GM12892 (cell line): ENCODE data around the gene GPR78.

Experiments
- DNase-seq: peaks from one replicate; pipeline ENCODE4 v3.0.0; 2011; ENCODE audit not compliant: insufficient read length
- FAIRE-seq: peaks from 2 replicates; lab custom pipeline; 2011; peaks lifted over from hg19 to GRCh38; lab: Jason Lieb, UNC
- POLR2A ChIP-seq: IDR thresholded peaks from 2 replicates; pipeline ENCODE4 v1.6.1; 2011; ENCODE audit warnings: low read depth, low read length, control low read depth
- POLR2AphosphoS5 ChIP-seq: IDR thresholded peaks from 2 replicates; pipeline ENCODE4 v1.6.1; 2011; ENCODE audit warnings: low read depth, low read length, control low read depth
- TAF1 ChIP-seq: IDR thresholded peaks from 2 replicates; pipeline ENCODE4 v1.6.1; 2011; ENCODE audit warnings: low read depth, mild to moderate bottlenecking, control low read depth, low read length, borderline replicate concordance

The GPR78 gene

DNA sequence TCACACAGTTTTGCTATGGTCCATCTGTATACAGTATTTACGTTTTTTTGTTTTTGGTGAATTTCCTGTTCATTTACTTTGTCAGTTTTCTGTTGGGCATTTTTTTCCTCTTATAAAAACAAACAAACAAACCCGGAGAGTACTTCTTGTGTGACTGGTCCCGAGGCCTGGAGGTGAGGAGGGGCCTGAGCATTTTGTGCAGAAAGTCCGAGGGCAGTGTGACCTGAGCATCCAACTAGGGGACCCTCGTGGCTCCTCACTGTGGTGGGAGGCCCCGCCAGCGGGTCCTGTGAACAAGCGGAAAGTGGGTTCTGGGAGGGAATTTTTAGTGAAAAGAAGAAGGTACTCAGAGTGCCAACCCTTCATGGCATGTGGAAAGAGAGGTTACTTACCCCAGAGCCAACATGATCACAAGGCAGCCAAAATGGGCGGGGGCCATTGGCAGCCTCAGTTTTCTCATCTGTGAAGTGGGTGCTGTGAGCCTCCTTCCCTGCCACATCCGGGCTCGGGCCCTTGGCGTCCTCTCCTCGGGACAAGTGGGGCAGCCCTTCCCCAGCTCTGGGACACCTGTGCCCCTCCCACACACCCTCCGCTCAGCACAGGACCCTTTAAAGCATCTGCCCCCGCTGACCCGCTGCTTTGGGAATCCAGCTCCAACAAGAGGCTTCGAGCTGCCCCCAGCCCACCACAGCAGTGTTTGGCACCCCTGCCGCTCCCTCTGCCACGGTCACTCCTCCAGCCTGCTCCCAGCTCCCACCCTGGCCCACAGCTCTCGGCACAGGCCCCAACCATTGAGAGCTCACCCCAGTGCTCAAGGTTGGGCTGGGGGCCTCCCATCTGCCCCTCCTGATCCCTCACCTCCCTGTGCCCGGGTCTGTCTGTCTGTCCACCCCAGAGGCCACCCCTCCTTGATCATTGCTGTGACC is 22.8 kb upstream of the GPR78 start:
- TF ChIP-seq POLR2AphosphoS5 (no peak), POLR2A (no peak)
- DNase-seq = peak; percentile 6
- no peak for FAIRE-seq

GRCh38 chr4:8558080-8558960 is 21.9 kb upstream of the GPR78 start:
- FAIRE-seq = no peak

GRCh38 chr4:8559011-8559410 is 21.2 kb upstream of the GPR78 start:
- FAIRE-seq (no peak), DNase-seq (no peak)
- TF ChIP-seq TAF1 = no peak
- TF ChIP-seq POLR2AphosphoS5 = no peak
- no peak for TF ChIP-seq POLR2A

More at GRCh38 chr4:8558080-8558960, 21.9 kb upstream of the GPR78 start:
- no peak for TF ChIP-seq POLR2AphosphoS5
- TF ChIP-seq TAF1 = no peak
- no peak for TF ChIP-seq POLR2A
- no peak for DNase-seq

DNA sequence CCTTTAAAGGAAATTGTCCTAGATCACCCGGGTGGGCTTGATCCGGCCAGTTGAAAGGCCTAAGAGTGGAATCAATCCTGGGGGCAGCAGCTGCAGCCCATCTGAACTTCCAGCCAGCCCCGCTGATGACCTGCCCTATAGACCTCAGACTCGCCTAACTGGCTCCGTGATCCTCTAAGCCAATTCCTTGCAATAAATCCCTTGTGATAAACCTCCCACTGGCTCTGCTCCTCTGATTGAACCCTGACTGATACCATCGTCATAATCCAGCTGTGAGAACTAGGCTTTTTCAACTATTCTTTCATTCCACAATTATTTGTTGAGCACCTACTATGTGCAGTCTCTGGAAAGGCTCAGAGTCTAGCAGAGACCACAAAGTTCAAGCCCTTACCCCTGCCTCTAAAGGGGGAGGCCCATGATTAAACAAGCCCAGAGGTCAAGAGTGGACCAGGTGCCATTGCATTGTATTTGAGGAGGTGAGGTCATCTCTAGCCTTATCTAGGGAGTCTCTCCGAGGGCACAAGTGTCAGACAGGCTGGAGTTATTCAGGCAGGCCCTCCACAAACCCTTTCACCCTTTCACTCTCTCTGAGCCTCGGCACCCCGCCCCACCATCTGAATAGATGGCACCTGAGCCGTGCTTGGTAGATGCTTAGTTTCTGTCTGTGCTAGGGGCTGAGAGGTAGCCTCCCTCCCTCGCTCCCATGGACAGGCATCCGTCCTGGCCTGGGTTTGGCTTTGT is 20.5 kb upstream of the GPR78 start:
- no peak for DNase-seq
- no peak for FAIRE-seq
- TF ChIP-seq POLR2AphosphoS5 = no peak
- TF ChIP-seq TAF1 = no peak
- TF ChIP-seq POLR2A = no peak

- FAIRE-seq = no peak
- no peak for DNase-seq
- TF ChIP-seq POLR2AphosphoS5 (no peak), POLR2A (no peak), TAF1 (no peak)
Observed at GRCh38 chr4:8560265-8561047, 19.7 kb upstream of the GPR78 start.

DNA sequence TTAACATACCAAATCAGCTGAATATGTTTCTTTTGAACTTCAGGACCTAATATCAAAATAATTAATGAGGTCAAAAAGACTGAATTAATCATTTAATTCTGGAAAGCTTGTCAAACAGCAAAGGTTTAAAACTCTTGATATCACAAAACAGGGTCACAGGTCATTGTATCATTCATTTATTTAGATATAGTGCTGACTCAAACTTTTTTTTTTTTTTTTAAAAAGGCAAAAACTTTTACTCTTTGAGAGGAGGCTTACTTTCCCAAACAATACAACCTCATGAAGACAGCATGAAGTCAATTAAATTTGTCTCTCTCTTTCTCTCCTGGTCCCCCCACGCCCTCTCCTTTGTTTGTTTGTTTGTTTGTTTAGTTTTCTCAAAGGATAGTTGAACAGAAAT is 15.6 kb upstream of the GPR78 start:
- DNase-seq (no peak), FAIRE-seq (no peak)
- TF ChIP-seq TAF1 (no peak), POLR2AphosphoS5 (no peak), POLR2A (no peak)

GRCh38 chr4:8568068-8568668 is 12.0 kb upstream of the GPR78 start:
- FAIRE-seq = no peak
- TF ChIP-seq POLR2A = no peak
- no peak for TF ChIP-seq POLR2AphosphoS5
- TF ChIP-seq TAF1 = no peak
- no peak for DNase-seq

DNA sequence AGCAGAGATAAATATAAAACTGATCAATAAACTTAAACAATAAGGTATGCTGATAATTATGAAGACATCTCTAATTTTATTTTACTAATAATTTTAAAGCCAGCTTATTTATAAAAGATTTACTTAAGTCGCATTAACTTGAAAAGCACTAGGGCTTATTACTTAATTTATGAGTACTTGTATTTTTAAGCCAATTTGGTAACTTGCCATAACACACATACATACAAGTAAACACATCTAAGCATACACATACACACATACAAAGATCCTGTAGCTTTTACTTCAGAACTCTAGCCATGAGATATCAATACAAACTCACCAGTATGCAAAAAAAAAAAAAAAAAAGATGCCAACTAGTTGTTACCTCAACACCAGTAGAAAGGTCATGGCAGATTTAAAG is 10.0 kb upstream of the GPR78 start:
- no peak for DNase-seq
- FAIRE-seq = no peak
- TF ChIP-seq TAF1 (no peak), POLR2AphosphoS5 (no peak)

- FAIRE-seq (no peak), DNase-seq (no peak)
- TF ChIP-seq POLR2AphosphoS5 (no peak), TAF1 (no peak), POLR2A (no peak)
Observed at GRCh38 chr4:8571702-8572685, 8.2 kb upstream of the GPR78 start.
